GM21619 (cell line): ENCODE results near the gene MAN2A2.
"Not testable (repeated sequence)": the region's sequence is repeated elsewhere in the genome, so short reads cannot be mapped to it uniquely, and the experiment has no call there.

ENCODE experiments used
- ATAC-seq: cut with Tn5 transposase; IDR thresholded peaks from one replicate; pipeline ENCODE4 v1.9.1; 2021; ENCODE audit not compliant: unreplicated experiment

The MAN2A2 gene

GRCh38 chr15:90883526-90883975, 19.6 kb upstream of the MAN2A2 start:
- ATAC-seq = no peak

GRCh38 chr15:90883976-90884718, 19.0 kb upstream of the MAN2A2 start, which contains the start of gene FES:
FES (plus strand) TSS chr15:90884504; CDS start chr15:90885046, 542 bp downstream.
- ATAC-seq = no peak

- ATAC-seq = no peak
Measured at GRCh38 chr15:90884719-90885431, 18.2 kb upstream of the MAN2A2 start.

- ATAC-seq = no peak
Measured at GRCh38 chr15:90885432-90886290, 17.4 kb upstream of the MAN2A2 start.

GRCh38 chr15:90886291-90886614, 16.8 kb upstream of the MAN2A2 start:
- ATAC-seq = no peak

- no peak for ATAC-seq
Measured at GRCh38 chr15:90887037-90887481, 16.0 kb upstream of the MAN2A2 start.

GRCh38 chr15:90889313-90889730, 13.8 kb upstream of the MAN2A2 start:
- ATAC-seq = no peak

GRCh38 chr15:90889736-90890456, 13.2 kb upstream of the MAN2A2 start:
- no peak for ATAC-seq

GRCh38 chr15:90890839-90891238, 12.3 kb upstream of the MAN2A2 start:
- ATAC-seq = no peak

GRCh38 chr15:90891346-90891949, 11.7 kb upstream of the MAN2A2 start:
- no peak for ATAC-seq

- ATAC-seq = no peak
Measured at GRCh38 chr15:90892023-90892422, 11.1 kb upstream of the MAN2A2 start.

GRCh38 chr15:90892498-90893174, 10.5 kb upstream of the MAN2A2 start:
- ATAC-seq = no peak

- no peak for ATAC-seq
Measured at GRCh38 chr15:90893175-90894090, 9.7 kb upstream of the MAN2A2 start.

GRCh38 chr15:90895571-90896117, 7.5 kb upstream of the MAN2A2 start:
- no peak for ATAC-seq

- ATAC-seq = not testable (repeated sequence)
Measured at GRCh38 chr15:90897131-90897655, 5.9 kb upstream of the MAN2A2 start.

- no peak for ATAC-seq
Measured at GRCh38 chr15:90901175-90902039, 1.7 kb upstream of the MAN2A2 start.
